Right atrium auricular region (tissue), 2 donors: ENCODE measurements around the gene POU2F3. TPM values are rescaled to one million over a fixed set of nuclear protein-coding genes. Genes with fewer than 3 reads are reported as not detected.

Experiments used
- DNase-seq: peaks from one replicate; pipeline ENCODE4 v3.0.0-alpha.2; 2019; ENCODE audit warnings: low spot score
- H3K27ac ChIP-seq, 2 donors: fragments of 200-600 bp; sonication (generic); 1 replicate in 1 of 2; 2 replicates in 1 of 2; pipeline ENCODE4 v1.5.1; 2016 to 2019
- H3K27me3 ChIP-seq, 2 donors: fragments of 200-600 bp; sonication (generic); one replicate each; pipeline versions ENCODE4 v1.5.1 to v1.6.0; 2017 to 2019
- H3K36me3 ChIP-seq: fragments of 200-600 bp; sonication (generic); one replicate; pipeline ENCODE4 v1.5.1; 2016
- H3K4me1 ChIP-seq, 2 donors: fragments of 200-600 bp; sonication (generic); one replicate each; pipeline versions ENCODE4 v1.5.1 to v1.6.0; 2017 to 2019
- H3K4me3 ChIP-seq, 2 donors: fragments of 200-600 bp; sonication (generic); 1 replicate in 1 of 2; 2 replicates in 1 of 2; pipeline ENCODE4 v1.5.1; 2017 to 2019; ENCODE audit warnings: mild to moderate bottlenecking in 1 of 2, moderate library complexity in 1 of 2
- H3K9me3 ChIP-seq, 2 donors: fragments of 200-600 bp; sonication (generic); one replicate each; pipeline ENCODE4 v1.5.1; 2019
- total RNA-seq, 2 donors: library from RNA; depleted of rRNA; stranded (reverse); fragments of >200 nt; gene quantifications; one replicate each; pipeline ENCODE4 v1.1.0, GENCODE V29; 2016
- TF ChIP-seq, protein P1 (sequence below), 2 donors: fragments of 200-600 bp; sonication (generic); IDR thresholded peaks; one replicate each; pipeline ENCODE4 v1.5.1; 2019; ENCODE audit warnings: antibody characterized with exemption in 2 of 2

POU2F3 gene
- total RNA-seq, 2 donors from 2014 or later: not detected

DNA sequence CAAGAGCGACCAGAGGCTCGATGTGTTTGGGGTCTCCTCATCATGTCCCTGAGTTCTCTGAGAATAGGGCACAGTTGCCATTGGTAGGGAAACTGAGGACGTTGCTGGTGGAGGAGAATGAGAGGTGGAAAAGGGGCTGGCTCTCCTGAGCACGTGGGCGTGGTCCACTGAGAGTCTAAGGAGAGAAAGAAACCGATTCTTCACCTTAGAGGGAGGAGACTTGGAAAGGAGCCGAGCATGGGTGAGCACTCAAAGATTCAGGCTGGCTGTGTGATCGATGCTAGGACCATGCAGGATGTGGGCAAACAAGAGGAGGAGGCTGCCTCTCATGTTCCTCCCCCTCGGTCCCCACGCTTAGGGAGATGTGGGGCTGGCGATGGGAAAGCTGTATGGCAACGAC, 65.3 kb downstream of the POU2F3 start:
- Histone ChIP-seq H3K4me3 (no peak overlapping the region), H3K9me3 (no peaks in the 10 kb centered on the region), H3K4me1 (peaks cover 0 to 4% of the 10 kb centered on the region in 2 donors), H3K27ac (no peak overlapping the region), H3K27me3 (no peaks in the 10 kb centered on the region), H3K36me3 (no peaks in the 10 kb centered on the region)
- DNase-seq: no peak
- TF ChIP-seq, protein P1, sequence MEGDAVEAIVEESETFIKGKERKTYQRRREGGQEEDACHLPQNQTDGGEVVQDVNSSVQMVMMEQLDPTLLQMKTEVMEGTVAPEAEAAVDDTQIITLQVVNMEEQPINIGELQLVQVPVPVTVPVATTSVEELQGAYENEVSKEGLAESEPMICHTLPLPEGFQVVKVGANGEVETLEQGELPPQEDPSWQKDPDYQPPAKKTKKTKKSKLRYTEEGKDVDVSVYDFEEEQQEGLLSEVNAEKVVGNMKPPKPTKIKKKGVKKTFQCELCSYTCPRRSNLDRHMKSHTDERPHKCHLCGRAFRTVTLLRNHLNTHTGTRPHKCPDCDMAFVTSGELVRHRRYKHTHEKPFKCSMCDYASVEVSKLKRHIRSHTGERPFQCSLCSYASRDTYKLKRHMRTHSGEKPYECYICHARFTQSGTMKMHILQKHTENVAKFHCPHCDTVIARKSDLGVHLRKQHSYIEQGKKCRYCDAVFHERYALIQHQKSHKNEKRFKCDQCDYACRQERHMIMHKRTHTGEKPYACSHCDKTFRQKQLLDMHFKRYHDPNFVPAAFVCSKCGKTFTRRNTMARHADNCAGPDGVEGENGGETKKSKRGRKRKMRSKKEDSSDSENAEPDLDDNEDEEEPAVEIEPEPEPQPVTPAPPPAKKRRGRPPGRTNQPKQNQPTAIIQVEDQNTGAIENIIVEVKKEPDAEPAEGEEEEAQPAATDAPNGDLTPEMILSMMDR (IDR thresholded peaks at IDR 0.05): no peak

DNA sequence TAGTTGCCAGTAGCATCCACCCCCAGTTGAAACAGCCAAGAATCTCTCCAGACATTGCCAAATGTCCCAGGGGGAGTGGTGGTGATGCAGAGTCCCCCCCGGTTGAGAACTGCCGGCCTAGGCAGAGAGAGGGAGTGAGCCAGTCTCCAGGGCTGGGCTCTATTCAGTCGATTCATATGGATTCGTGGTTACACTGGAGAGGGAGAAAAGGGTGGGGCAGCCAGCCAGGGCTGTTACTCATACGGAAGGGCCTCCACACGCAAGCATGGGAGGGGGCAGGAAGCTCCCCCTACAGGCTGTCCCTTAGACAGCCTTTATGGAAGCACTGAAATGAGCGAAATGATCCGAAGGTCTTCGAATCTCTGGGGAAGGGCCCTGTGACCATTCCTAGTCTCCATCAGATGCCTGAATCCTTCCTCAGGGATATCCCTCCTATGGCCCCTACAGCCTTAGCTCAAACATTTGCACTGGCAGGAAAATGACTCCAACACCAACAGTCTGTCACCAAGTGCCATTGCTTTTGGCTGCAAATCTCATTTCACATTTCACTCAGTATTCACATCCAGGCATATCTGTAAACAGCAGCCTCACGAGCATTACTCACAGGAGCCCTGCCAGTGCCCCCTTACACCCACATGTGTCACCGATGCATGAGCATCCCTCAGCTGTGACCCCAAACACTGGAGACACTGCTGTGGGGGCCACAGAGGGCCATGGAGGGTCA, 66.7 kb downstream of the POU2F3 start:
- DNase-seq: no peak
- no peaks in the 10 kb centered on the region for H3K9me3 ChIP-seq

DNA sequence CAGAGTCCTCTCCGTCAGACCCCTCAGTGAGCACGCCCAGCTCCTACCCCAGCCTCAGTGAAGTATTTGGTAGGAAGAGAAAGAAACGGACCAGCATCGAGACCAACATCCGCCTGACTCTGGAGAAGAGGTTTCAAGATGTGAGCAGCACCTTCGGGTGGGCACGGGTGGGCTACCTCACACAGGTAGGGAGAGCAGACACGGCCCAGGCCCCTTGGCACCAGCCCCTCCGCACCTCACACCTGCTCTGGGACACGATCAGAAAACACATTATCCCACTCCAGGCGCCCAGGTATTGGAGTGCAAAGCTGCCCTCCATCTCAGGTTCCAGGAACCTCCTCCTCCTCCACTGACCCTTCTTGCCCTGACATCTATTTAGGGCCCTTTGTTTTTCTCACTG, 67.5 kb downstream of the POU2F3 start:
- Histone ChIP-seq H3K4me1 (peaks cover 0 to 4% of the 10 kb centered on the region in 2 donors), H3K4me3 (no peak overlapping the region), H3K27me3 (no peaks in the 10 kb centered on the region), H3K27ac (no peak overlapping the region), H3K9me3 (no peaks in the 10 kb centered on the region), H3K36me3 (no peaks in the 10 kb centered on the region)
- DNase-seq: no peak
- TF ChIP-seq, protein P1 (IDR thresholded peaks at IDR 0.05): no peak

More for the DNA sequence above, 66.7 kb downstream of the POU2F3 start:
- Histone ChIP-seq H3K27ac (no peak overlapping the region), H3K4me3 (no peak overlapping the region), H3K27me3 (no peaks in the 10 kb centered on the region), H3K36me3 (no peaks in the 10 kb centered on the region), H3K4me1 (peaks cover 0 to 4% of the 10 kb centered on the region in 2 donors)
- TF ChIP-seq, protein P1 (IDR thresholded peaks at IDR 0.05): no peak

DNA sequence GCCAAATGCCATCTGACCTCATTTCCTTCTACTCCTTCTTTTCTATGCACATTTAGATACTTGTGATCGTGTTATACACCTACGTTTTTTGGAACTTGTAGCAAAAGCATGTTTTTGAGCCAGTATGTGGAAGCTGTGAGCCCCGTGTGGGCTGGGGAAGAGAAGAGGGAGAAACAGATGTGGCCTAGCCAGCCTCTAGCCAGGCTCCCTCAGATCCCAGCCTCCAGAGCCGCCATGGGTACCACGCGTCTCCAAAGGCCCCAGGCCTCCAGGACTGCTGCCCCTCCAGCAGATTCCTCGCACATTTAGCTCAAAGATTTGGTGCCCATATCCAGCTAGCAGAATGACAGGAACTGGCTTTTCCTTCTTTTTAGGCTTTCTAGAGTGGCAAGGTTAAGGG, 68.1 kb downstream of the POU2F3 start:
- Histone ChIP-seq H3K36me3 (no peaks in the 10 kb centered on the region), H3K27ac (no peak overlapping the region), H3K27me3 (no peaks in the 10 kb centered on the region), H3K4me1 (peaks cover 0 to 4% of the 10 kb centered on the region in 2 donors), H3K4me3 (no peak overlapping the region), H3K9me3 (no peaks in the 10 kb centered on the region)
- DNase-seq: no peak
- TF ChIP-seq, protein P1 (IDR thresholded peaks at IDR 0.05): no peak

DNA sequence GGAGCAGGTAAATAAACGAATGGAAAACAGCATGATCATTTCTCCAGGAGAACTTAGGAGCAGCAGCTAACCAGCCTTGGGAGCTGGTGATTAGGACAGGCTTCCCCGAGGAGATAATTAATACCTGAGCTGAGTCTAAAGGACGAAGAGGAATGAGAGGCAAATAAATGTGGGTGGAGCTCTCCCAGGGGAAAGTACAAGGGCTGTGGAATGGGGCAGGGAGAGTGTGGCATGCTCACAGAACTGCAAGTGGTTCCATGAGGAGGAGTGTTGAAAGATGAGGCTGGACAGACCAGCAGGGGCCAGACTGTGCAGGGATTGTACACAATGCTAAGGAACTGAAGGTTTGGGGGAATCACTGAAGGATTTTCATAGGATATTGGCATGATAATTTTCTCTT, 70.9 kb downstream of the POU2F3 start:
- H3K27ac ChIP-seq: no peak overlapping the region
- no peaks in the 10 kb centered on the region for H3K9me3 ChIP-seq
- H3K36me3 ChIP-seq: no peaks in the 10 kb centered on the region
- H3K4me3 ChIP-seq: no peak overlapping the region
- DNase-seq: no peak
- peaks cover 0 to 11% of the 10 kb centered on the region in 2 donors for H3K4me1 ChIP-seq
- no peaks in the 10 kb centered on the region for H3K27me3 ChIP-seq
- TF ChIP-seq, protein P1 (IDR thresholded peaks at IDR 0.05): no peak

DNA sequence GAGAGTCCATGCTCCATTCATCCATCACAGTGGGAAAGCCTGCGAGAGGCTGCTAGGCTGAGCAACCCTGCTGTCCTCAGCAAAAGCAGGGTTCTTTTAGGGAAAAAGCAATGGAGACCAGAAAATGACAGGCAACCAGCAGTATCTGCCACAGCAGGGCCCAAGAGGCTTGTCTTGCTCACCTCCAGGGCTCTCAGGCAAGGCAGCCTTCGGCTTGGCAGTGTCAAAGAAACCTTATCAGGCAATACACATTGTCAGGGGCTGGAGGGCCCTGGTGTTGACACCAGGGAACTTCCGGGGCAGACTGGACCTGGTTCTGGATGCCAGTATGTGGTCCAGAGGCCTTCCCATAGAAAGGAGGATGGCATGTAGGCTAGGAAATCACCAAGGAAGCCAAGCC, 74.9 kb downstream of the POU2F3 start:
- Histone ChIP-seq H3K36me3 (no peaks in the 10 kb centered on the region), H3K9me3 (no peaks in the 10 kb centered on the region), H3K4me3 (no peak overlapping the region), H3K27me3 (no peaks in the 10 kb centered on the region), H3K4me1 (peaks cover 0 to 26% of the 10 kb centered on the region in 2 donors), H3K27ac (no peak overlapping the region)
- no peak for DNase-seq
- TF ChIP-seq, protein P1 (IDR thresholded peaks at IDR 0.05): no peak
